HCT116 (cell line): ENCODE measurements around the gene CSHL1. TPM values are rescaled to one million over a fixed set of nuclear protein-coding genes. Genes with fewer than 3 reads are reported as not detected.

Experiments used
- ATAC-seq: fragments of 200-7000 bp; cut with Tn5 transposase; 2 replicates; pipeline ENCODE4 v1.9.1; 2020; ENCODE audit warnings: mild to moderate bottlenecking, moderate library complexity
- BruUV-seq: library from RNA; stranded (reverse); fragments of 400-500 nt; replicated peaks from 2 replicates; lab custom pipeline; 2021; lab: Mats Ljungman, UMichigan
- CTCF ChIA-PET: fragments of 300-600 bp; sonication (Branson Sonifier 250); formaldehyde crosslinking; loops from one replicate; lab custom pipeline; 2021; ENCODE audit warnings: antibody characterized with exemption; lab: Charles Lee
- POLR2A ChIA-PET: fragments of 300-600, 350-600 bp; sonication (Branson Sonifier 250); formaldehyde crosslinking; loops from one replicate; lab custom pipeline; 2021; ENCODE audit warnings: antibody characterized with exemption; lab: Charles Lee
- RAD21 ChIA-PET, 2 experiments: fragments of 300-600 bp; sonication (Branson Sonifier 250); formaldehyde crosslinking; loops; one replicate each; lab custom pipeline; 2023; ENCODE audit warnings: low total read pairs in 2 of 2; ENCODE audit not compliant: uncharacterized antibody in 2 of 2, unreplicated experiment in 2 of 2, low non-redundant PET in 1 of 2; lab: Charles Lee
- DNase-seq: peaks from one replicate; pipeline ENCODE4 v3.0.0-alpha.2; 2010; ENCODE audit warnings: low read depth, low spot score
- H2AFZ ChIP-seq: fragments of 200-600 bp; shearing (Covaris generic), sonication (generic); 2 replicates; pipeline ENCODE4 v1.6.1; 2017; ENCODE audit warnings: low read depth, mixed run types, mixed read lengths, antibody characterized with exemption, low read length; ENCODE audit not compliant: poor library complexity, severe bottlenecking
- H3K27ac ChIP-seq: 2 replicates; pipeline ENCODE4 v1.5.1; 2012; ENCODE audit warnings: low read depth, low read length
- H3K27me3 ChIP-seq: fragments of 200-600 bp; sonication (generic); 2 replicates; pipeline ENCODE4 v1.6.1; 2016; ENCODE audit warnings: mixed run types, low read length, mixed read lengths; ENCODE audit not compliant: insufficient read depth
- H3K36me3 ChIP-seq, 2 experiments: fragments of 200-500 bp in 1 of 2; fragments of 200-600 bp in 1 of 2; sonication (Bioruptor generic) in 1 of 2; sonication (generic) in 1 of 2; 2 replicates each; pipeline versions ENCODE4 v1.5.1 to v1.6.1; 2014 to 2016; ENCODE audit warnings: low read length in 2 of 2, inconsistent platforms in 1 of 2, mixed read lengths in 1 of 2, mixed run types in 1 of 2; ENCODE audit not compliant: insufficient read depth in 2 of 2, control insufficient read depth in 1 of 2
- H3K4me1 ChIP-seq, 2 experiments: fragments of 200-600 bp in 1 of 2; sonication (generic) in 1 of 2; 2 replicates each; pipeline versions ENCODE4 v1.5.1 to v1.6.1; 2012 to 2017; ENCODE audit warnings: low read length in 2 of 2, inconsistent platforms in 1 of 2, mild to moderate bottlenecking in 1 of 2, mixed read lengths in 1 of 2, mixed run types in 1 of 2, moderate library complexity in 1 of 2; ENCODE audit not compliant: insufficient read depth in 2 of 2, control insufficient read depth in 1 of 2
- H3K4me2 ChIP-seq: fragments of 200-600 bp; sonication (generic); 2 replicates; pipeline ENCODE4 v1.6.1; 2017; ENCODE audit warnings: mixed run types, low read length, mixed read lengths
- H3K4me3 ChIP-seq, 2 experiments: fragments of 200-600 bp in 1 of 2; sonication (generic) in 1 of 2; replicated peaks in 1 of 2; 2 replicates each; pipeline ENCODE4 v1.5.1; 2011 to 2016; ENCODE audit warnings: low read length in 2 of 2, control low read depth in 1 of 2, low read depth in 1 of 2, mild to moderate bottlenecking in 1 of 2, mixed read lengths in 1 of 2, mixed run types in 1 of 2
- H3K79me2 ChIP-seq: fragments of 200-600 bp; sonication (generic); 2 replicates; pipeline ENCODE4 v1.6.1; 2017; ENCODE audit warnings: mild to moderate bottlenecking, mixed run types, low read length, moderate library complexity, mixed read lengths; ENCODE audit not compliant: insufficient read depth
- H3K9ac ChIP-seq: fragments of 200-600 bp; sonication (generic); 2 replicates; pipeline ENCODE4 v1.6.1; 2016; ENCODE audit warnings: low read length, mixed read lengths
- H3K9me2 ChIP-seq: fragments of 200-600 bp; sonication (generic), shearing (Covaris generic); 2 replicates; pipeline ENCODE4 v1.6.1; 2017; ENCODE audit warnings: mixed run types, mild to moderate bottlenecking, moderate library complexity; ENCODE audit not compliant: insufficient read depth
- H3K9me3 ChIP-seq, 2 experiments: fragments of 200-500 bp in 1 of 2; fragments of 200-600 bp in 1 of 2; sonication (Bioruptor generic) in 1 of 2; sonication (generic) in 1 of 2; 2 replicates each; pipeline ENCODE4 v1.6.1; 2014 to 2017; ENCODE audit warnings: low read length in 2 of 2, mixed read lengths in 2 of 2, inconsistent platforms in 1 of 2, low read depth in 1 of 2, mild to moderate bottlenecking in 1 of 2, mixed run types in 1 of 2, moderate library complexity in 1 of 2; ENCODE audit not compliant: control insufficient read depth in 1 of 2, insufficient read depth in 1 of 2
- H4K20me1 ChIP-seq: fragments of 200-600 bp; sonication (generic), shearing (Covaris generic); 2 replicates; pipeline ENCODE4 v1.6.1; 2017; ENCODE audit warnings: mixed run types, mild to moderate bottlenecking, moderate library complexity; ENCODE audit not compliant: insufficient read depth
- ATF3 ChIP-seq: IDR thresholded peaks from 2 replicates; pipeline ENCODE4 v1.6.1; 2012
- CBX3 ChIP-seq: IDR thresholded peaks from 2 replicates; pipeline ENCODE4 v1.6.1; 2012; ENCODE audit warnings: low read depth
- CEBPB ChIP-seq: IDR thresholded peaks from 2 replicates; pipeline ENCODE4 v1.6.1; 2012; ENCODE audit warnings: low read depth
- CTCF ChIP-seq, 3 experiments: fragments of 200-600 bp in 1 of 3; sonication (generic) in 1 of 3; IDR thresholded peaks in 2 of 3; conservative IDR thresholded peaks in 1 of 3; 2 replicates each; pipeline ENCODE4 v1.5.1; 2012 to 2017; ENCODE audit warnings: low read depth in 2 of 3, low read length in 2 of 3, antibody characterized with exemption in 1 of 3, borderline replicate concordance in 1 of 3, control low read depth in 1 of 3, mild to moderate bottlenecking in 1 of 3, mixed read lengths in 1 of 3, mixed run types in 1 of 3, moderate library complexity in 1 of 3; ENCODE audit not compliant: insufficient read depth in 1 of 3
- ELF1 ChIP-seq: IDR thresholded peaks from 2 replicates; pipeline ENCODE4 v1.6.1; 2012; ENCODE audit warnings: low read depth, borderline replicate concordance
- FOSL1 ChIP-seq: IDR thresholded peaks from 2 replicates; pipeline ENCODE4 v1.6.1; 2012; ENCODE audit warnings: low read depth
- JUND ChIP-seq: IDR thresholded peaks from 2 replicates; pipeline ENCODE4 v1.6.1; 2012
- POLR2A ChIP-seq: IDR thresholded peaks from 2 replicates; pipeline ENCODE4 v1.7.0; 2011; ENCODE audit warnings: borderline replicate concordance; ENCODE audit not compliant: insufficient read depth, insufficient read length; ENCODE audit errors: extremely low read depth
- RAD21 ChIP-seq: IDR thresholded peaks from 2 replicates; pipeline ENCODE4 v1.6.1; 2012; ENCODE audit warnings: low read depth, mild to moderate bottlenecking
- SIN3A ChIP-seq: IDR thresholded peaks from 2 replicates; pipeline ENCODE4 v1.6.1; 2012; ENCODE audit warnings: low read depth
- SP1 ChIP-seq: IDR thresholded peaks from 2 replicates; pipeline ENCODE4 v1.6.1; 2012; ENCODE audit warnings: low read depth
- SRF ChIP-seq: IDR thresholded peaks from 2 replicates; pipeline ENCODE4 v1.6.1; 2012; ENCODE audit warnings: low read depth
- TCF7L2 ChIP-seq: IDR thresholded peaks from 2 replicates; pipeline ENCODE4 v1.7.0; 2011; ENCODE audit warnings: borderline replicate concordance, inconsistent platforms; ENCODE audit not compliant: insufficient read depth, insufficient read length; ENCODE audit errors: extremely low read depth
- ZNF274 ChIP-seq: fragments of 200-500 bp; sonication (Bioruptor generic); IDR thresholded peaks from 2 replicates; pipeline ENCODE4 v1.6.1; 2014; ENCODE audit warnings: mild to moderate bottlenecking, low read depth, low read length, inconsistent platforms
- intact Hi-C: fragments of 100-400 bp; cut with micrococcal nuclease; formaldehyde crosslinking; loops from 2 replicates; pipeline ENCODE4 v1.10.0; 2022
- total RNA-seq: library from RNA; stranded (reverse); gene quantifications from one replicate; pipeline ENCODE4 v1.2.1, GENCODE V29; 2021; ENCODE audit not compliant: unreplicated experiment
- TF ChIP-seq, protein P1 (sequence below): IDR thresholded peaks from 2 replicates; pipeline ENCODE4 v1.6.1; 2011; ENCODE audit warnings: mild to moderate bottlenecking, low read length, moderate library complexity; ENCODE audit not compliant: insufficient replicate concordance; ENCODE audit errors: extremely low read depth
- TF ChIP-seq, protein P2 (sequence below): IDR thresholded peaks from 2 replicates; pipeline ENCODE4 v1.6.1; 2012; ENCODE audit warnings: low read depth
- TF ChIP-seq, protein P3 (sequence below): IDR thresholded peaks from 2 replicates; pipeline ENCODE4 v1.6.1; 2012

The CSHL1 gene
- total RNA-seq, 1 experiment from 2014 or later: not detected

DNA sequence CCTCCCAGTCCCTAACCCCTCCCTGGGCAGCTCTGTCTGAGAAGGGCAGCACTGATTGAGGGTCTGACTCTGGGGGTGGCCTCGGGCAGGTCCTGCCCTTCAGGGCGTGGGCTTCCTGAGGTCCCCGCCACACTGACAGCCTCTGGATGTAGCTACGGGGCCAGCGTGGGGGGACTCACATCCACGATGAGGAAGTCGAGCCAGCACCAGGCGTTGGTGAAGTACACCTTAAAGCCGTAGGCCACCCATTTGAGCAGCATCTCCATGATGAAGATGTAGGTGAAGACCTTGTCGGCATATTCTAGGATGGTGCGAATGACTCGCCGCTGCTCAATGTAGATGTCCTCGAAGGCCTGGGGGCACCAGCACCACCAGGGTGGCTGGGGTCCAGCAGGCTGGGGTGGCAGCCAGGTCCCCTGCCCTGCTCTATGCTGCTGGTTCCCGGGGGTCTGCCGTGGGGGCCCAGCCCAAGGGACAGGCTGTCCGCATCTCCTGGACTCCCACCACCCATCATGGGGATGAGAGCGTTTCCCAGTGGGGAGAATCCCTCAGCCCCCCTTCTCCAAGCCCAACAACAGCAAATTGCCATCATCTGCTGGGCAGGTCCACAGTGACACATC, 36.8 kb upstream of the CSHL1 start:
- no peaks in the 10 kb centered on the region for H4K20me1 ChIP-seq
- no peak overlapping the region for H3K9ac ChIP-seq
- H3K27me3 ChIP-seq: no peaks in the 10 kb centered on the region
- H3K9me2 ChIP-seq: no peaks in the 10 kb centered on the region
- no peak overlapping the region for H3K4me2 ChIP-seq
- TF ChIP-seq ZNF274 (no peak), SIN3A (no peak), SRF (no peak), FOSL1 (no peak), ELF1 (no peak), ATF3 (no peak), CBX3 (no peak), RAD21 (no peak), CTCF (IDR thresholded peaks at IDR 0.05 in 2 of 3, conservative IDR thresholded peaks at IDR 0.05 in 1 of 3; ENCODE audit: borderline replicate concordance in 1 of 3, insufficient read depth in 1 of 3, low read depth in 2 of 3, low read length in 2 of 3) (no peak), JUND (no peak), TCF7L2 (no peak), CEBPB (no peak), SP1 (no peak), POLR2A (no peak)
- TF ChIP-seq, protein P1, sequence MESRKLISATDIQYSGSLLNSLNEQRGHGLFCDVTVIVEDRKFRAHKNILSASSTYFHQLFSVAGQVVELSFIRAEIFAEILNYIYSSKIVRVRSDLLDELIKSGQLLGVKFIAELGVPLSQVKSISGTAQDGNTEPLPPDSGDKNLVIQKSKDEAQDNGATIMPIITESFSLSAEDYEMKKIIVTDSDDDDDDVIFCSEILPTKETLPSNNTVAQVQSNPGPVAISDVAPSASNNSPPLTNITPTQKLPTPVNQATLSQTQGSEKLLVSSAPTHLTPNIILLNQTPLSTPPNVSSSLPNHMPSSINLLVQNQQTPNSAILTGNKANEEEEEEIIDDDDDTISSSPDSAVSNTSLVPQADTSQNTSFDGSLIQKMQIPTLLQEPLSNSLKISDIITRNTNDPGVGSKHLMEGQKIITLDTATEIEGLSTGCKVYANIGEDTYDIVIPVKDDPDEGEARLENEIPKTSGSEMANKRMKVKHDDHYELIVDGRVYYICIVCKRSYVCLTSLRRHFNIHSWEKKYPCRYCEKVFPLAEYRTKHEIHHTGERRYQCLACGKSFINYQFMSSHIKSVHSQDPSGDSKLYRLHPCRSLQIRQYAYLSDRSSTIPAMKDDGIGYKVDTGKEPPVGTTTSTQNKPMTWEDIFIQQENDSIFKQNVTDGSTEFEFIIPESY: no peak
- TF ChIP-seq, protein P2, sequence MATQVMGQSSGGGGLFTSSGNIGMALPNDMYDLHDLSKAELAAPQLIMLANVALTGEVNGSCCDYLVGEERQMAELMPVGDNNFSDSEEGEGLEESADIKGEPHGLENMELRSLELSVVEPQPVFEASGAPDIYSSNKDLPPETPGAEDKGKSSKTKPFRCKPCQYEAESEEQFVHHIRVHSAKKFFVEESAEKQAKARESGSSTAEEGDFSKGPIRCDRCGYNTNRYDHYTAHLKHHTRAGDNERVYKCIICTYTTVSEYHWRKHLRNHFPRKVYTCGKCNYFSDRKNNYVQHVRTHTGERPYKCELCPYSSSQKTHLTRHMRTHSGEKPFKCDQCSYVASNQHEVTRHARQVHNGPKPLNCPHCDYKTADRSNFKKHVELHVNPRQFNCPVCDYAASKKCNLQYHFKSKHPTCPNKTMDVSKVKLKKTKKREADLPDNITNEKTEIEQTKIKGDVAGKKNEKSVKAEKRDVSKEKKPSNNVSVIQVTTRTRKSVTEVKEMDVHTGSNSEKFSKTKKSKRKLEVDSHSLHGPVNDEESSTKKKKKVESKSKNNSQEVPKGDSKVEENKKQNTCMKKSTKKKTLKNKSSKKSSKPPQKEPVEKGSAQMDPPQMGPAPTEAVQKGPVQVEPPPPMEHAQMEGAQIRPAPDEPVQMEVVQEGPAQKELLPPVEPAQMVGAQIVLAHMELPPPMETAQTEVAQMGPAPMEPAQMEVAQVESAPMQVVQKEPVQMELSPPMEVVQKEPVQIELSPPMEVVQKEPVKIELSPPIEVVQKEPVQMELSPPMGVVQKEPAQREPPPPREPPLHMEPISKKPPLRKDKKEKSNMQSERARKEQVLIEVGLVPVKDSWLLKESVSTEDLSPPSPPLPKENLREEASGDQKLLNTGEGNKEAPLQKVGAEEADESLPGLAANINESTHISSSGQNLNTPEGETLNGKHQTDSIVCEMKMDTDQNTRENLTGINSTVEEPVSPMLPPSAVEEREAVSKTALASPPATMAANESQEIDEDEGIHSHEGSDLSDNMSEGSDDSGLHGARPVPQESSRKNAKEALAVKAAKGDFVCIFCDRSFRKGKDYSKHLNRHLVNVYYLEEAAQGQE: no peak
- TF ChIP-seq, protein P3, sequence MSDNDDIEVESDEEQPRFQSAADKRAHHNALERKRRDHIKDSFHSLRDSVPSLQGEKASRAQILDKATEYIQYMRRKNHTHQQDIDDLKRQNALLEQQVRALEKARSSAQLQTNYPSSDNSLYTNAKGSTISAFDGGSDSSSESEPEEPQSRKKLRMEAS: no peak
- peaks cover 0 to 10% of the 10 kb centered on the region in 2 experiments; a peak in 1 of 4 replicates for H3K4me1 ChIP-seq
- H3K9me3 ChIP-seq: no peaks in the 10 kb centered on the region
- ChIA-PET RAD21 (interaction anchor here in 1 of 2 experiments (2.1 kb wide), 1 partner anchor 185 kb away, joined by 4 read pairs; no protein-coding TSS in a partner anchor), POLR2A (no interaction called here), CTCF (interaction anchor here (1.5 to 2.9 kb wide), 4 partner anchors 9 to 28 kb away, joined by 7 to 69 read pairs (median 20); partner anchors contain the start of gene GH1)
- no peak overlapping the region for H2AFZ ChIP-seq
- intact Hi-C loops: no loop called here
- ATAC-seq (no peak), DNase-seq (no peak)
- BruUV-seq: no TSS peak
- H3K36me3 ChIP-seq: no peaks in the 10 kb centered on the region
- H3K4me3 ChIP-seq: no peak overlapping the region
- H3K79me2 ChIP-seq: no peaks in the 10 kb centered on the region
- H3K27ac ChIP-seq: no peak overlapping the region
